Measurements from ENCODE around the gene CUX1.

DNA sequence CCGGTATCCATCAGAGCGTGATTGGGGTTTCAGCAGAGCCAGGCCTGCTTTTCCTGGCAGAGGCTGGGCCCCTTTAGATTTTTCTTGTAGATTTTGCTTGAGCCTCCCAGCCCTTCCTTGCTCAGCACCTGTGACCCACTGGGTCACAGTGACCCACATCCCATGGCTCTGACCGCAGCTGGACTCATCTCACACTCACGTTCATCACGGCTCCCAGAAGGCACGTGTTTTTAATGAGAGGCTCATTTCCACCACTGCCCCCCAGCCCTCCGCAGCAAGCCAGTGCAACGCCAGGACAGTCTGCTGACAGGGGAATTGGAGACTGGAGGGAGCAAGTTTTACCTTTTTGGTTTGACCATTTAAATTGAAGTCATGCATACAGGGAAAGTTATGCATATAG is 155.7 kb downstream of the CUX1 start:
- TF ChIP-seq, protein P1, sequence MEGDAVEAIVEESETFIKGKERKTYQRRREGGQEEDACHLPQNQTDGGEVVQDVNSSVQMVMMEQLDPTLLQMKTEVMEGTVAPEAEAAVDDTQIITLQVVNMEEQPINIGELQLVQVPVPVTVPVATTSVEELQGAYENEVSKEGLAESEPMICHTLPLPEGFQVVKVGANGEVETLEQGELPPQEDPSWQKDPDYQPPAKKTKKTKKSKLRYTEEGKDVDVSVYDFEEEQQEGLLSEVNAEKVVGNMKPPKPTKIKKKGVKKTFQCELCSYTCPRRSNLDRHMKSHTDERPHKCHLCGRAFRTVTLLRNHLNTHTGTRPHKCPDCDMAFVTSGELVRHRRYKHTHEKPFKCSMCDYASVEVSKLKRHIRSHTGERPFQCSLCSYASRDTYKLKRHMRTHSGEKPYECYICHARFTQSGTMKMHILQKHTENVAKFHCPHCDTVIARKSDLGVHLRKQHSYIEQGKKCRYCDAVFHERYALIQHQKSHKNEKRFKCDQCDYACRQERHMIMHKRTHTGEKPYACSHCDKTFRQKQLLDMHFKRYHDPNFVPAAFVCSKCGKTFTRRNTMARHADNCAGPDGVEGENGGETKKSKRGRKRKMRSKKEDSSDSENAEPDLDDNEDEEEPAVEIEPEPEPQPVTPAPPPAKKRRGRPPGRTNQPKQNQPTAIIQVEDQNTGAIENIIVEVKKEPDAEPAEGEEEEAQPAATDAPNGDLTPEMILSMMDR (IDR thresholded peaks at IDR 0.05): no peak
- TF ChIP-seq POLR2A (IDR thresholded peaks at IDR 0.05): no peak
